HTERT RPE-1 (cell line): Measurements from ENCODE around the gene CDK11A.
"Not testable (repeated sequence)": the region's sequence is repeated elsewhere in the genome, so short reads cannot be mapped to it uniquely, and the experiment has no call there.

Source experiments
- in situ Hi-C: fragments of 300-500 bp; cut with MboI; formaldehyde crosslinking; loops from 4 replicates; pipeline ENCODE4 v1.14.3; 2020; ENCODE audit warnings: low sequenced_read_pairs

Gene CDK11A

GRCh38 chr1:1754051-1754815 is 30.1 kb upstream of the CDK11A start:
- in situ Hi-C loops, result no loop called here

GRCh38 chr1:1753607-1754005 is 29.4 kb upstream of the CDK11A start:
- in situ Hi-C loops, result no loop called here

GRCh38 chr1:1752636-1753606 is 28.8 kb upstream of the CDK11A start:
- in situ Hi-C loops, result no loop called here

- in situ Hi-C loops, result no loop called here
Measured at GRCh38 chr1:1752190-1752589, 28.0 kb upstream of the CDK11A start.

GRCh38 chr1:1749941-1750340 is 25.8 kb upstream of the CDK11A start:
- in situ Hi-C loops, result not testable (repeated sequence)

- in situ Hi-C loops, result no loop called here
Measured at GRCh38 chr1:1748686-1749321, 24.6 kb upstream of the CDK11A start.

- in situ Hi-C loops, result not testable (repeated sequence)
Measured at GRCh38 chr1:1746566-1746909, 22.4 kb upstream of the CDK11A start.

- in situ Hi-C loops, result not testable (repeated sequence)
Measured at GRCh38 chr1:1745651-1746565, 21.8 kb upstream of the CDK11A start.

GRCh38 chr1:1742529-1742928 is 18.4 kb upstream of the CDK11A start:
- in situ Hi-C loops, result not testable (repeated sequence)

- in situ Hi-C loops, result not testable (repeated sequence)
Measured at GRCh38 chr1:1741013-1741412, 16.9 kb upstream of the CDK11A start.

GRCh38 chr1:1738799-1739337 is 14.7 kb upstream of the CDK11A start:
- in situ Hi-C loops, result not testable (repeated sequence)

GRCh38 chr1:1737675-1738590 is 13.8 kb upstream of the CDK11A start:
- in situ Hi-C loops, result not testable (repeated sequence)

- in situ Hi-C loops, result no loop called here
Measured at GRCh38 chr1:1732381-1732780, 8.2 kb upstream of the CDK11A start.

- in situ Hi-C loops, result no loop called here
Measured at GRCh38 chr1:1730870-1731269, 6.7 kb upstream of the CDK11A start.

- in situ Hi-C loops, result not testable (repeated sequence)
Measured at GRCh38 chr1:1730230-1730629, 6.1 kb upstream of the CDK11A start.

- in situ Hi-C loops, result not testable (repeated sequence)
Measured at GRCh38 chr1:1729116-1729816, 5.1 kb upstream of the CDK11A start.

- in situ Hi-C loops, result not testable (repeated sequence)
Measured at GRCh38 chr1:1728308-1729005, 4.3 kb upstream of the CDK11A start.

- in situ Hi-C loops, result not testable (repeated sequence)
Measured at GRCh38 chr1:1727131-1727651, 3.0 kb upstream of the CDK11A start.
